Glutamatergic neuron (in vitro differentiated cells): ENCODE measurements around the gene SEC31A. TPM values are rescaled to one million over a fixed set of nuclear protein-coding genes. Genes with fewer than 3 reads are reported as not detected.
"Not testable (repeated sequence)": the region's sequence is repeated elsewhere in the genome, so short reads cannot be mapped to it uniquely, and the experiment has no call there.

Source experiments
- DNase-seq: peaks from one replicate; pipeline ENCODE4 v3.0.0; 2022
- H3K27ac Mint-ChIP-seq: one replicate; pipeline ENCODE4 v1.8.0; 2020; ENCODE audit warnings: mild to moderate bottlenecking, mixed read lengths, inconsistent platforms; ENCODE audit not compliant: unreplicated experiment
- H3K27me3 Mint-ChIP-seq: one replicate; pipeline ENCODE4 v1.8.0; 2020; ENCODE audit warnings: mild to moderate bottlenecking, moderate library complexity, mixed read lengths, inconsistent platforms; ENCODE audit not compliant: unreplicated experiment
- H3K36me3 Mint-ChIP-seq: one replicate; pipeline ENCODE4 v1.8.0; 2020; ENCODE audit warnings: mild to moderate bottlenecking, mixed read lengths, inconsistent platforms; ENCODE audit not compliant: unreplicated experiment
- H3K4me1 Mint-ChIP-seq: one replicate; pipeline ENCODE4 v1.8.0; 2020; ENCODE audit warnings: mild to moderate bottlenecking, low read depth, mixed read lengths, inconsistent platforms; ENCODE audit not compliant: unreplicated experiment
- H3K4me3 Mint-ChIP-seq: one replicate; pipeline ENCODE4 v1.8.0; 2020; ENCODE audit warnings: mild to moderate bottlenecking, mixed read lengths, inconsistent platforms; ENCODE audit not compliant: unreplicated experiment
- H3K9me3 Mint-ChIP-seq: one replicate; pipeline ENCODE4 v1.8.0; 2020; ENCODE audit warnings: mild to moderate bottlenecking, moderate library complexity, mixed read lengths, inconsistent platforms; ENCODE audit not compliant: unreplicated experiment
- CTCF ChIP-seq: fragments of 200-600 bp; sonication (generic); IDR thresholded peaks from one replicate; pipeline ENCODE4 v1.5.0; 2021; ENCODE audit not compliant: partially characterized antibody, unreplicated experiment
- total RNA-seq: library from RNA; stranded (reverse); fragmentation: NEBNext Ultra II Directional; extraction: Animal tissue kit (Norgen Biotek cat#: 25700); gene quantifications from one replicate; pipeline ENCODE4 v1.2.1, GENCODE V29; 2021; ENCODE audit not compliant: unreplicated experiment

The SEC31A gene
- total RNA-seq, 1 donor from 2014 or later: 201 TPM

GRCh38 chr4:82885410-82885809, 5.5 kb downstream of the SEC31A start:
- Mint-ChIP-seq H3K9me3 (peaks cover 2% of the 10 kb centered on the region), H3K4me3 (no peak overlapping the region), H3K27me3 (peaks cover 2% of the 10 kb centered on the region), H3K36me3 (no peaks in the 10 kb centered on the region), H3K27ac (no peak overlapping the region), H3K4me1 (peaks cover 5% of the 10 kb centered on the region)
- no peak for TF ChIP-seq CTCF
- no peak for DNase-seq

- no peaks in the 10 kb centered on the region for H3K9me3 Mint-ChIP-seq
- H3K4me1 Mint-ChIP-seq: no peaks in the 10 kb centered on the region
- H3K27me3 Mint-ChIP-seq: no peaks in the 10 kb centered on the region
- H3K36me3 Mint-ChIP-seq: no peaks in the 10 kb centered on the region
- no peak overlapping the region for H3K27ac Mint-ChIP-seq
- TF ChIP-seq CTCF: no peak
- no peak overlapping the region for H3K4me3 Mint-ChIP-seq
- DNase-seq: no peak
These were observed 22.4 kb downstream of the SEC31A start for GRCh38 chr4:82868572-82868971.

GRCh38 chr4:82866706-82867385, 24.1 kb downstream of the SEC31A start:
- Mint-ChIP-seq H3K27me3 (no peaks in the 10 kb centered on the region), H3K4me3 (no peak overlapping the region)

GRCh38 chr4:82866033-82866432, 24.9 kb downstream of the SEC31A start:
- not testable (repeated sequence) for H3K9me3 Mint-ChIP-seq, H3K27ac Mint-ChIP-seq, H3K36me3 Mint-ChIP-seq, DNase-seq, H3K4me3 Mint-ChIP-seq, H3K27me3 Mint-ChIP-seq, H3K4me1 Mint-ChIP-seq

More at GRCh38 chr4:82866706-82867385, 24.1 kb downstream of the SEC31A start:
- H3K9me3 Mint-ChIP-seq: no peaks in the 10 kb centered on the region
- no peak for TF ChIP-seq CTCF
- no peaks in the 10 kb centered on the region for H3K4me1 Mint-ChIP-seq
- no peaks in the 10 kb centered on the region for H3K36me3 Mint-ChIP-seq
- H3K27ac Mint-ChIP-seq: no peak overlapping the region
- DNase-seq: no peak

- H3K4me1 Mint-ChIP-seq: no peaks in the 10 kb centered on the region
- no peaks in the 10 kb centered on the region for H3K27me3 Mint-ChIP-seq
- H3K36me3 Mint-ChIP-seq: no peaks in the 10 kb centered on the region
- H3K9me3 Mint-ChIP-seq: no peaks in the 10 kb centered on the region
- no peak for TF ChIP-seq CTCF
- DNase-seq: no peak
- no peak overlapping the region for H3K4me3 Mint-ChIP-seq
- H3K27ac Mint-ChIP-seq: no peak overlapping the region
These were observed 25.4 kb downstream of the SEC31A start for GRCh38 chr4:82865592-82865991.
